ENCODE results near the gene SH3PXD2B. TPM values are rescaled to one million over a fixed set of nuclear protein-coding genes. Genes with fewer than 3 reads are reported as not detected.

Gene SH3PXD2B
- total and polyA plus RNA-seq, 2 of the 4 experiments (the other 2 are of a cell fraction): 8.2 to 14.4 TPM

- CTCF ChIA-PET: no interaction called here
- TF ChIP-seq RCOR1 (IDR thresholded peaks at IDR 0.05; ENCODE audit: insufficient replicate concordance, low read length) (no peak), MAZ (IDR thresholded peaks at IDR 0.05; ENCODE audit: borderline replicate concordance, low read depth, low read length) (no peak), POLR2A (IDR thresholded peaks at IDR 0.05; ENCODE audit: low read depth, low read length) (no peak), NFE2L2 (IDR thresholded peaks at IDR 0.05; ENCODE audit: low read depth, low read length) (no peak), CTCF (conservative IDR thresholded peaks at IDR 0.05; ENCODE audit: low read depth, low read length) (no peak), RFX5 (IDR thresholded peaks at IDR 0.05; ENCODE audit: low read depth, low read length) (no peak), RAD21 (IDR thresholded peaks at IDR 0.05; ENCODE audit: low read length) (no peak), CEBPB (IDR thresholded peaks at IDR 0.05; ENCODE audit: low read depth, low read length) (no peak), BHLHE40 (IDR thresholded peaks at IDR 0.05; ENCODE audit: low read depth, low read length) (no peak), FOS (IDR thresholded peaks at IDR 0.05; ENCODE audit: low read depth, low read length) (no peak), ELK1 (IDR thresholded peaks at IDR 0.05; ENCODE audit: borderline replicate concordance, low read depth, low read length) (no peak), MXI1 (IDR thresholded peaks at IDR 0.05; ENCODE audit: borderline replicate concordance, low read depth, low read length) (no peak), SMC3 (IDR thresholded peaks at IDR 0.05; ENCODE audit: low read depth, low read length) (no peak), MAFK (IDR thresholded peaks at IDR 0.05; ENCODE audit: low read depth, low read length) (no peak), CHD1 (IDR thresholded peaks at IDR 0.05; ENCODE audit: low read depth, low read length) (no peak), USF2 (IDR thresholded peaks at IDR 0.05; ENCODE audit: low read depth, low read length) (no peak)
- in situ Hi-C loops (cut with MboI; ENCODE audit: low sequenced_read_pairs): no loop called here
- no CpG with 5 or more reads among the region's 5 CpGs for WGBS, 2 experiments (ENCODE audit: extremely low coverage in 2 of 2, insufficient read length in 1 of 2)
- ATAC-seq (ENCODE audit: low read depth): no peak
- Histone ChIP-seq H3K56ac (ENCODE audit: extremely low read depth, insufficient read depth, low read length) (no peak overlapping the region), H3K79me1 (ENCODE audit: low read depth in 1 of 2, low read length in 2 of 2) (peaks cover 25 to 89% of the 10 kb centered on the region in 2 experiments; a peak in 3 of 4 replicates), H2BK5ac (ENCODE audit: low read depth, low read length, poor library complexity, severe bottlenecking) (no peak overlapping the region), H4K20me1 (ENCODE audit: insufficient read depth, low read length) (peaks cover 92% of the 10 kb centered on the region), H3K9me1 (ENCODE audit: insufficient read depth, low read length) (peaks cover 15% of the 10 kb centered on the region), H4K5ac (ENCODE audit: low read depth, low read length) (no peak overlapping the region), H3K27me3 (ENCODE audit: control insufficient read depth, insufficient read depth, low read length) (no peaks in the 10 kb centered on the region), H2BK15ac (ENCODE audit: low read depth, low read length) (no peak overlapping the region), H3K9ac (ENCODE audit: low read depth, low read length) (no peak overlapping the region), H4K8ac (ENCODE audit: low read depth in 2 of 2, low read length in 2 of 2) (no peak overlapping the region), H3K36me3 (ENCODE audit: control insufficient read depth, insufficient read depth, low read length) (peaks cover 11% of the 10 kb centered on the region), H3K4me3 (ENCODE audit: insufficient read depth, low read depth, low read length) (no peak overlapping the region), H3K4ac (ENCODE audit: low read depth, low read length) (no peak overlapping the region), H3K14ac (replicated peaks; ENCODE audit: low read depth, low read length) (no peak overlapping the region), H4K91ac (ENCODE audit: insufficient read depth, low read depth, low read length) (no peak overlapping the region), H3K4me1 (ENCODE audit: control insufficient read depth, insufficient read depth, low read length) (peaks cover 21% of the 10 kb centered on the region), H3K23ac (ENCODE audit: low read depth, low read length) (no peak overlapping the region), H3K9me3 (ENCODE audit: control insufficient read depth, insufficient read depth, low read length) (no peaks in the 10 kb centered on the region), H2AK9ac (replicated peaks; ENCODE audit: low read depth, low read length, poor library complexity) (no peak overlapping the region), H3K27ac (ENCODE audit: insufficient read depth, low read length) (no peak overlapping the region), H3K18ac (ENCODE audit: low read depth, low read length) (no peak overlapping the region), H2AFZ (replicated peaks; ENCODE audit: low read length, poor library complexity) (no peak overlapping the region), H3K4me2 (ENCODE audit: low read depth, low read length) (no peak overlapping the region), H2AK5ac (ENCODE audit: low read depth, low read length) (no peak overlapping the region), H2BK20ac (ENCODE audit: low read depth, low read length) (no peak overlapping the region), H2BK120ac (ENCODE audit: low read depth, low read length) (no peak overlapping the region)
- POLR2A ChIA-PET (ENCODE audit: unreplicated experiment): no interaction called here
- dilution Hi-C loops (cut with HindIII; ENCODE audit: low sequenced_read_pairs, unreplicated experiment): no loop called here
- BruUV-seq (replicated peaks): no TSS peak
- DNase-seq: no peak
- intact Hi-C loops (cut with micrococcal nuclease): no loop called here
Observed at GRCh38 chr5:172448999-172449398, 5.3 kb downstream of the SH3PXD2B start.

Measured in IMR-90 (cell line).